ENCODE results near the gene DDRGK1. TPM values are rescaled to one million over a fixed set of nuclear protein-coding genes. Genes with fewer than 3 reads are reported as not detected.

Gene DDRGK1
- total and polyA plus RNA-seq, 2 of the 8 experiments (the other 6 are each of a cell fraction or from before 2014, with no cell fraction given), result 29.4 to 42.0 TPM

- no peak for TF ChIP-seq HDAC2 (IDR thresholded peaks at IDR 0.05; ENCODE audit: borderline replicate concordance in 1 of 2, low read depth in 2 of 2, low read length in 2 of 2)
- no peak for TF ChIP-seq ZNF274 (IDR thresholded peaks at IDR 0.05; ENCODE audit: borderline replicate concordance, extremely low read depth, low read length)
- TF ChIP-seq TAF7 (optimal IDR thresholded peaks at IDR 0.05; ENCODE audit: borderline replicate concordance, low read depth, low read length), result peak; percentile 29
- peak; percentile 84 for TF ChIP-seq MAX (IDR thresholded peaks at IDR 0.05)
- TF ChIP-seq CHD2 (IDR thresholded peaks at IDR 0.05; ENCODE audit: low read length), result no peak
- no peak for TF ChIP-seq YY1 (IDR thresholded peaks at IDR 0.05; ENCODE audit: low read depth, low read length)
- no peak for TF ChIP-seq MAFK (IDR thresholded peaks at IDR 0.05; ENCODE audit: low read depth, low read length)
- 0 out of 2 replicates have a peak, but pooled peaks have one; percentile 8 for TF ChIP-seq USF2 (IDR thresholded peaks at IDR 0.05; ENCODE audit: low read length)
- TF ChIP-seq RAD21 (IDR thresholded peaks at IDR 0.05 in 1 of 2, conservative IDR thresholded peaks at IDR 0.05 in 1 of 2; ENCODE audit: low read depth in 2 of 2, low read length in 2 of 2), result peak; percentile 10 to 40; a peak in 2 of 4 replicates
- TF ChIP-seq GTF2F1 (IDR thresholded peaks at IDR 0.05; ENCODE audit: borderline replicate concordance, low read depth, low read length), result no peak; the same call in 1 of the 2 replicates
- no peak for TF ChIP-seq EGR1 (IDR thresholded peaks at IDR 0.05; ENCODE audit: borderline replicate concordance, low read depth, low read length)
- no peak for TF ChIP-seq GABPA (IDR thresholded peaks at IDR 0.05; ENCODE audit: borderline replicate concordance, insufficient read depth, low read length)
- TF ChIP-seq RXRA (IDR thresholded peaks at IDR 0.05; ENCODE audit: insufficient read depth, low read depth, low read length), result no peak
- TF ChIP-seq SP2 (IDR thresholded peaks at IDR 0.05; ENCODE audit: low read length), result no peak
- 0 out of 2 replicates have a peak, but pooled peaks have one; percentile 32 for TF ChIP-seq POLR2AphosphoS5 (IDR thresholded peaks at IDR 0.05; ENCODE audit: low read depth, low read length)
- peak; percentile 61 for TF ChIP-seq KDM4A (IDR thresholded peaks at IDR 0.05; ENCODE audit: low read depth, low read length, severe bottlenecking)
- TF ChIP-seq HDAC6 (IDR thresholded peaks at IDR 0.05; ENCODE audit: low read depth, low read length), result no peak
- peak in 1 of 2 experiments; percentile 79; a peak in 2 of 3 replicates for TF ChIP-seq POLR2A (IDR thresholded peaks at IDR 0.05; ENCODE audit: control extremely low read depth in 1 of 2, low read depth in 2 of 2, low read length in 2 of 2)
- TF ChIP-seq CREB1 (IDR thresholded peaks at IDR 0.05), result no peak
- peak; percentile 88 for TF ChIP-seq RBBP5 (IDR thresholded peaks at IDR 0.05; ENCODE audit: borderline replicate concordance, low read depth, low read length)
- TF ChIP-seq SRF (IDR thresholded peaks at IDR 0.05; ENCODE audit: low read depth, low read length), result no peak
- TF ChIP-seq E2F6 (IDR thresholded peaks at IDR 0.05), result 0 out of 2 replicates have a peak, but pooled peaks have one; percentile 66
Observed at GRCh38 chr20:3168079-3168828, 36.2 kb downstream of the DDRGK1 start (continued).
